Astrocyte (in vitro differentiated cells and primary cell): Measurements from ENCODE around the gene SMO.

Experiments used
- CTCF ChIP-seq: IDR thresholded peaks from 2 replicates; pipeline ENCODE4 v1.5.1; 2011; ENCODE audit warnings: low read depth, mild to moderate bottlenecking, inconsistent platforms, low read length, moderate library complexity; ENCODE audit not compliant: insufficient read depth
- EZH2 ChIP-seq: IDR thresholded peaks from 2 replicates; pipeline ENCODE4 v1.6.1; 2012; ENCODE audit warnings: mild to moderate bottlenecking, low read length, inconsistent platforms; ENCODE audit not compliant: insufficient read depth

- no peak for TF ChIP-seq CTCF
- TF ChIP-seq EZH2, result no peak
Observed at GRCh38 chr7:129188372-129188891, at the start of gene SMO.
